HFFc6 (cell line): ENCODE measurements around the gene SOX2. TPM values are rescaled to one million over a fixed set of nuclear protein-coding genes. Genes with fewer than 3 reads are reported as not detected.

Experiments used
- DNase-seq: peaks from one replicate; pipeline ENCODE4 v3.0.0-alpha.2; 2018
- H3K27ac Mint-ChIP-seq: 2 replicates; pipeline ENCODE4 v1.8.0; 2020; ENCODE audit warnings: mild to moderate bottlenecking, mixed read lengths
- H3K27me3 Mint-ChIP-seq: 2 replicates; pipeline ENCODE4 v1.8.0; 2021; ENCODE audit warnings: mild to moderate bottlenecking, moderate library complexity, mixed read lengths; ENCODE audit not compliant: insufficient read depth
- H3K36me3 Mint-ChIP-seq: 2 replicates; pipeline ENCODE4 v1.8.0; 2021; ENCODE audit warnings: low read depth, mixed read lengths
- H3K4me1 Mint-ChIP-seq: 2 replicates; pipeline ENCODE4 v1.8.0; 2020; ENCODE audit warnings: low read depth, mixed read lengths
- H3K4me3 Mint-ChIP-seq: 2 replicates; pipeline ENCODE4 v1.8.0; 2020; ENCODE audit warnings: mild to moderate bottlenecking, moderate library complexity, mixed read lengths
- H3K9me3 Mint-ChIP-seq: 2 replicates; pipeline ENCODE4 v1.8.0; 2020; ENCODE audit warnings: mild to moderate bottlenecking, mixed read lengths
- CTCF ChIP-seq: fragments of 200-600 bp; sonication (generic); IDR thresholded peaks from 2 replicates; pipeline ENCODE4 v1.5.0; 2021; ENCODE audit warnings: antibody characterized with exemption, mild to moderate bottlenecking
- long read RNA-seq: library from polyadenylated mRNA; unstranded; transcript quantifications from one replicate; pipeline ENCODE4 v2.0.0, GENCODE V29; 2019
- total RNA-seq, 6 experiments: library from RNA; stranded (reverse); fragmentation: NEBNext Ultra II Directional; extraction: Animal tissue kit (Norgen Biotek cat#: 25700); gene quantifications; 2 replicates in 1 of 6; 3 replicates in 5 of 6; pipeline ENCODE4 v1.2.3, GENCODE V29; 2021

Gene SOX2
- total RNA-seq: not detected
- long read RNA-seq: 0 reads

DNA sequence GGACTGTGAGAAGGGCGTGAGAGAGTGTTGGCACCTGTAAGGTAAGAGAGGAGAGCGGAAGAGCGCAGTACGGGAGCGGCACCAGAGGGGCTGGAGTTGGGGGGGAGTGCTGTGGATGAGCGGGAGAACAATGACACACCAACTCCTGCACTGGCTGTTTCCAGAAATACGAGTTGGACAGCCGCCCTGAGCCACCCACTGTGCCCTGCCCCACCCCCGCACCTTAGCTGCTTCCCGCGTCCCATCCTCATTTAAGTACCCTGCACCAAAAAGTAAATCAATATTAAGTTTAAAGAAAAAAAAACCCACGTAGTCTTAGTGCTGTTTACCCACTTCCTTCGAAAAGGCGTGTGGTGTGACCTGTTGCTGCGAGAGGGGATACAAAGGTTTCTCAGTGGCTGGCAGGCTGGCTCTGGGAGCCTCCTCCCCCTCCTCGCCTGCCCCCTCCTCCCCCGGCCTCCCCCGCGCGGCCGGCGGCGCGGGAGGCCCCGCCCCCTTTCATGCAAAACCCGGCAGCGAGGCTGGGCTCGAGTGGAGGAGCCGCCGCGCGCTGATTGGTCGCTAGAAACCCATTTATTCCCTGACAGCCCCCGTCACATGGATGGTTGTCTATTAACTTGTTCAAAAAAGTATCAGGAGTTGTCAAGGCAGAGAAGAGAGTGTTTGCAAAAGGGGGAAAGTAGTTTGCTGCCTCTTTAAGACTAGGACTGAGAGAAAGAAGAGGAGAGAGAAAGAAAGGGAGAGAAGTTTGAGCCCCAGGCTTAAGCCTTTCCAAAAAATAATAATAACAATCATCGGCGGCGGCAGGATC is at the start of gene SOX2:
TSS of gene SOX2 (plus strand) at position 601 of the 811 bp plus-strand sequence. CDS start 436 bp downstream, outside the sequence.
- Mint-ChIP-seq H3K4me3 (no peak within 1 kb of the TSS), H3K4me1 (peaks cover 5% of the 10 kb centered on the region; the same call in 1 of the 2 replicates), H3K27ac (no peak within 1 kb of the TSS), H3K27me3 (peaks cover 27% of the 10 kb centered on the region), H3K9me3 (no peaks in the 10 kb centered on the region), H3K36me3 (no peaks in the 10 kb centered on the region)
- DNase-seq: no peak
- TF ChIP-seq CTCF: no peak

- no peak overlapping the region for H3K4me3 Mint-ChIP-seq
- no peaks in the 10 kb centered on the region for H3K4me1 Mint-ChIP-seq
Measured at GRCh38 chr3:181683563-181683962, 28.2 kb upstream of the SOX2 start.

GRCh38 chr3:181687190-181687589 is 24.5 kb upstream of the SOX2 start:
- Mint-ChIP-seq H3K4me3 (no peak overlapping the region), H3K27me3 (no peaks in the 10 kb centered on the region), H3K9me3 (no peaks in the 10 kb centered on the region), H3K36me3 (no peaks in the 10 kb centered on the region), H3K27ac (no peak overlapping the region), H3K4me1 (no peaks in the 10 kb centered on the region)
- DNase-seq: no peak
- no peak for TF ChIP-seq CTCF

More at GRCh38 chr3:181683563-181683962, 28.2 kb upstream of the SOX2 start:
- no peaks in the 10 kb centered on the region for H3K27me3 Mint-ChIP-seq
- H3K27ac Mint-ChIP-seq: no peak overlapping the region
- TF ChIP-seq CTCF: no peak
- no peak for DNase-seq
- H3K9me3 Mint-ChIP-seq: peaks cover 11% of the 10 kb centered on the region
- H3K36me3 Mint-ChIP-seq: no peaks in the 10 kb centered on the region

GRCh38 chr3:181687731-181688130 is 24.0 kb upstream of the SOX2 start:
- no peak for DNase-seq
- no peak overlapping the region for H3K27ac Mint-ChIP-seq
- TF ChIP-seq CTCF: no peak
- H3K9me3 Mint-ChIP-seq: no peaks in the 10 kb centered on the region
- H3K27me3 Mint-ChIP-seq: no peaks in the 10 kb centered on the region
- no peaks in the 10 kb centered on the region for H3K36me3 Mint-ChIP-seq
- H3K4me1 Mint-ChIP-seq: no peaks in the 10 kb centered on the region
- H3K4me3 Mint-ChIP-seq: no peak overlapping the region

DNA sequence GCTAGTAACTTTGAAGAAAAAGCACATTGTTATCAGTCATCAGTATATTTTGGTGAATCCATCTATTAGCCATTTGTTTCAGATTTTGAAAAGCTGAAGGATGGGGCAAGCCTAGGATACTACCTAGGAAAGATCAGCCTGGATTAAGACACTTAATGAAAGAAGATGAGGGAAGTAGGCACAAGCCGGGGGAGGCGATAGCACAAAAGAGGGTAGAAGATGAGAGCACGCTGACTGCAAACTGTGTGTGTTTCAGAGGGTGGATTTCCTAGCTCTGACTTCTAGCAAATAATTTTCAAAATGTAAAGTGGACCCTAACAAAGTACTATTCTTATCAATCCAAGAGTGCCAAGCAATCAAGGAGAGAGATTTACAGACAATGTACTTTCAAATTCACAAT is 22.2 kb upstream of the SOX2 start:
- Mint-ChIP-seq H3K9me3 (no peaks in the 10 kb centered on the region), H3K27ac (no peak overlapping the region), H3K4me3 (no peak overlapping the region), H3K27me3 (no peaks in the 10 kb centered on the region), H3K4me1 (no peaks in the 10 kb centered on the region), H3K36me3 (no peaks in the 10 kb centered on the region)
- TF ChIP-seq CTCF: no peak
- DNase-seq: no peak
